A673 (cell line): Measurements from ENCODE around the gene ZNF554. TPM values are rescaled to one million over a fixed set of nuclear protein-coding genes. Genes with fewer than 3 reads are reported as not detected.

Experiments
- BruUV-seq: library from RNA; stranded (reverse); fragments of 400-500 nt; replicated peaks from 2 replicates; lab custom pipeline; 2021; lab: Mats Ljungman, UMichigan
- CTCF ChIA-PET: fragments of 300-600 bp; sonication (Branson Sonifier 250); formaldehyde crosslinking; loops from one replicate; lab custom pipeline; 2022; ENCODE audit warnings: antibody characterized with exemption; lab: Charles Lee
- POLR2A ChIA-PET: fragments of 300-600 bp; sonication (Branson Sonifier 250); formaldehyde crosslinking; loops from one replicate; lab custom pipeline; 2022; ENCODE audit warnings: antibody characterized with exemption; ENCODE audit not compliant: low non-redundant PET; lab: Charles Lee
- DNase-seq: peaks from one replicate; pipeline ENCODE4 v3.0.0-alpha.2; 2015; ENCODE audit warnings: low spot score
- H3K27ac ChIP-seq: fragments of 200-600 bp; sonication (generic); 2 replicates; pipeline ENCODE4 v1.5.1; 2016; ENCODE audit warnings: mixed run types, low read depth, mild to moderate bottlenecking, mixed read lengths, antibody characterized with exemption, low read length; ENCODE audit not compliant: poor library complexity, severe bottlenecking
- H3K27me3 ChIP-seq: fragments of 200-600 bp; sonication (generic); replicated peaks from 2 replicates; pipeline ENCODE4 v1.6.1; 2017; ENCODE audit warnings: mixed run types, low read depth, mild to moderate bottlenecking, mixed read lengths, antibody characterized with exemption, low read length; ENCODE audit not compliant: insufficient read depth, poor library complexity
- H3K36me3 ChIP-seq: fragments of 200-600 bp; sonication (generic); 2 replicates; pipeline ENCODE4 v1.6.1; 2016; ENCODE audit warnings: mixed run types, mild to moderate bottlenecking, mixed read lengths, antibody characterized with exemption, low read length; ENCODE audit not compliant: insufficient read depth, poor library complexity, severe bottlenecking
- H3K4me1 ChIP-seq: fragments of 200-600 bp; sonication (generic); 2 replicates; pipeline ENCODE4 v1.6.1; 2017; ENCODE audit warnings: mixed run types, mild to moderate bottlenecking, mixed read lengths, antibody characterized with exemption, low read length; ENCODE audit not compliant: insufficient read depth, poor library complexity, severe bottlenecking
- H3K4me3 ChIP-seq: fragments of 200-600 bp; sonication (generic); 2 replicates; pipeline ENCODE4 v1.5.1; 2016; ENCODE audit warnings: low read depth, mixed run types, mild to moderate bottlenecking, mixed read lengths, low read length; ENCODE audit not compliant: poor library complexity, severe bottlenecking
- H3K9me3 ChIP-seq: fragments of 200-600 bp; sonication (generic); 2 replicates; pipeline ENCODE4 v1.6.1; 2016; ENCODE audit warnings: mixed run types, low read depth, mild to moderate bottlenecking, mixed read lengths, antibody characterized with exemption, low read length; ENCODE audit not compliant: poor library complexity, severe bottlenecking
- EZH2 ChIP-seq: fragments of 200-600 bp; sonication (generic); IDR thresholded peaks from 2 replicates; pipeline ENCODE4 v1.6.1; 2017; ENCODE audit warnings: borderline replicate concordance, low read depth, mild to moderate bottlenecking, mixed read lengths, antibody characterized with exemption, low read length; ENCODE audit not compliant: poor library complexity, severe bottlenecking
- intact Hi-C: fragments of 100-400 bp; cut with micrococcal nuclease; formaldehyde crosslinking; loops from one replicate; pipeline ENCODE4 v1.10.0; 2022; ENCODE audit not compliant: unreplicated experiment
- total RNA-seq: library from RNA; stranded (reverse); gene quantifications from 2 replicates; pipeline ENCODE4 v1.2.3, GENCODE V29; 2021
- TF ChIP-seq, protein P1 (sequence below): fragments of 300-800, 200-600 bp; sonication (generic); conservative IDR thresholded peaks from 2 replicates; pipeline ENCODE4 v1.5.1; 2017; ENCODE audit warnings: low read depth, mild to moderate bottlenecking, antibody characterized with exemption, low read length, moderate library complexity, mixed read lengths

The ZNF554 gene
- total RNA-seq, 1 experiment from 2014 or later = 3.5 TPM

DNA sequence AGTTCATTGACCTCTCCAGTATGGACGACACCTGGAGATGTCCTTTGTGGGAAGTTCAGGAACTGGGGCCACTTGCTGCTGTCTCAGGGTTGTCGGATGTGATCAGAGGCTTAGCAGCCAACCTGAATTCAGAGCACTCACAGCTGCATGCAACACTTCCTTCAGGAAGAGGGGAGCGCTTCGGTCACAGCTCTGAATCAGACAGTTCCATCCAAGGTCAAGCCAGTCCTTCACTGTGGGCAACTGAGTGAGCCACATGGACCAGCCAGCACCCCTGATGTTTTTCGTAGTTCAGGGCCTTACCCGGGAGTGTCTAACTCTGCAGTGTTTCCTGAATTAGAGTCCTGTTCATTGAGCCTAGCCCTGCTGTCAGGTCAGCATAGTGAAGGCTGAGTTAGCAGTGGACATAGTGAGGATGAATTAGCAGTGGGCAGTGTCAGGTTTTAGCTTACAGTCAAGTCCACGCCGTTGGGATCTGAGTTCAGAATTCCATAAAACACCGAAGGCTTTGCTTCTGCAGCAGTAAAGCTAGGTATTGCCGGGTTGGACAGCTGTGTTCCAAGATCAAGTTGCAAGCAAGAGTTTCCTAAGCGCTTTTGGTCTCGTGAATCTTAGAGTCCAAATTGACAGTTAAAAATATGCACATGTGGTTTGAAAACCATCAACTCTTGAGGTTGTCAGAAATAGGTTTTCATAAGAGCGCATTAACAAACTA, 26.7 kb downstream of the ZNF554 start:
- no peak for TF ChIP-seq EZH2
- TF ChIP-seq, protein P1, sequence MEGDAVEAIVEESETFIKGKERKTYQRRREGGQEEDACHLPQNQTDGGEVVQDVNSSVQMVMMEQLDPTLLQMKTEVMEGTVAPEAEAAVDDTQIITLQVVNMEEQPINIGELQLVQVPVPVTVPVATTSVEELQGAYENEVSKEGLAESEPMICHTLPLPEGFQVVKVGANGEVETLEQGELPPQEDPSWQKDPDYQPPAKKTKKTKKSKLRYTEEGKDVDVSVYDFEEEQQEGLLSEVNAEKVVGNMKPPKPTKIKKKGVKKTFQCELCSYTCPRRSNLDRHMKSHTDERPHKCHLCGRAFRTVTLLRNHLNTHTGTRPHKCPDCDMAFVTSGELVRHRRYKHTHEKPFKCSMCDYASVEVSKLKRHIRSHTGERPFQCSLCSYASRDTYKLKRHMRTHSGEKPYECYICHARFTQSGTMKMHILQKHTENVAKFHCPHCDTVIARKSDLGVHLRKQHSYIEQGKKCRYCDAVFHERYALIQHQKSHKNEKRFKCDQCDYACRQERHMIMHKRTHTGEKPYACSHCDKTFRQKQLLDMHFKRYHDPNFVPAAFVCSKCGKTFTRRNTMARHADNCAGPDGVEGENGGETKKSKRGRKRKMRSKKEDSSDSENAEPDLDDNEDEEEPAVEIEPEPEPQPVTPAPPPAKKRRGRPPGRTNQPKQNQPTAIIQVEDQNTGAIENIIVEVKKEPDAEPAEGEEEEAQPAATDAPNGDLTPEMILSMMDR = no peak
- H3K4me3 ChIP-seq = no peak overlapping the region
- DNase-seq = no peak
- H3K9me3 ChIP-seq = peaks cover 19% of the 10 kb centered on the region
- no peak overlapping the region for H3K27ac ChIP-seq
- POLR2A ChIA-PET = no interaction called here
- no TSS peak for BruUV-seq
- H3K27me3 ChIP-seq = no peaks in the 10 kb centered on the region
- intact Hi-C loops = no loop called here
- H3K4me1 ChIP-seq = no peaks in the 10 kb centered on the region
- peaks cover 3% of the 10 kb centered on the region for H3K36me3 ChIP-seq
- CTCF ChIA-PET = no interaction called here

- BruUV-seq = no TSS peak
- no peak overlapping the region for H3K27ac ChIP-seq
- intact Hi-C loops = no loop called here
- DNase-seq = no peak
- TF ChIP-seq EZH2 = no peak
- TF ChIP-seq, protein P1 = no peak
- peaks cover 31% of the 10 kb centered on the region for H3K9me3 ChIP-seq
- H3K36me3 ChIP-seq = peaks cover 15% of the 10 kb centered on the region
- ChIA-PET POLR2A (no interaction called here), CTCF (no interaction called here)
- H3K4me1 ChIP-seq = no peaks in the 10 kb centered on the region
- no peak overlapping the region for H3K4me3 ChIP-seq
- H3K27me3 ChIP-seq = no peaks in the 10 kb centered on the region
Observed at GRCh38 chr19:2847507-2847906, 27.8 kb downstream of the ZNF554 start.

GRCh38 chr19:2848616-2849015, 28.9 kb downstream of the ZNF554 start:
- POLR2A ChIA-PET = no interaction called here
- no peaks in the 10 kb centered on the region for H3K27me3 ChIP-seq
- no peaks in the 10 kb centered on the region for H3K4me1 ChIP-seq
- intact Hi-C loops = no loop called here
- H3K27ac ChIP-seq = no peak overlapping the region
- CTCF ChIA-PET = no interaction called here
- peaks cover 42% of the 10 kb centered on the region for H3K9me3 ChIP-seq
- peaks cover 26% of the 10 kb centered on the region for H3K36me3 ChIP-seq
- DNase-seq = no peak
- H3K4me3 ChIP-seq = no peak overlapping the region
- no peak for TF ChIP-seq EZH2
- no TSS peak for BruUV-seq
